Stimulated activated CD8-positive, alpha-beta memory T cell treated with anti-CD3 and anti-CD28 coated beads, Interleukin-2, amount 100 ng/mL, for 48 hours (primary cell): Measurements from ENCODE around the gene HOXA10.

Source experiments
- DNase-seq, 2 donors: peaks; one replicate each; pipeline ENCODE4 v3.0.0-alpha.2; 2020; ENCODE audit warnings: low read depth in 2 of 2

The HOXA10 gene

GRCh38 chr7:27191833-27192545 lies 17.9 kb upstream of the HOXA10 start:
- DNase-seq, result no peak

GRCh38 chr7:27191161-27191731 lies 17.1 kb upstream of the HOXA10 start:
- DNase-seq, result no peak

- DNase-seq, result no peak
These were observed 16.1 kb upstream of the HOXA10 start for GRCh38 chr7:27189997-27190748.

GRCh38 chr7:27189295-27189996 lies 15.3 kb upstream of the HOXA10 start:
- DNase-seq, result no peak

- no peak for DNase-seq
These were observed 14.5 kb upstream of the HOXA10 start for GRCh38 chr7:27188386-27189294.

GRCh38 chr7:27187475-27188385 lies 13.6 kb upstream of the HOXA10 start:
- DNase-seq, result no peak

GRCh38 chr7:27186668-27187474 lies 12.8 kb upstream of the HOXA10 start:
- DNase-seq, result no peak

GRCh38 chr7:27185854-27186667 lies 11.9 kb upstream of the HOXA10 start:
- DNase-seq, result no peak

GRCh38 chr7:27185013-27185853 lies 11.1 kb upstream of the HOXA10 start, which contains the start of gene HOXA11:
Gene HOXA11 (minus strand): TSS chr7:27185232. CDS start chr7:27185144, 88 bp downstream.
- no peak for DNase-seq

- DNase-seq, result no peak
These were observed 10.4 kb upstream of the HOXA10 start for GRCh38 chr7:27184337-27185012.

GRCh38 chr7:27183682-27184336 lies 9.7 kb upstream of the HOXA10 start:
- DNase-seq, result no peak

GRCh38 chr7:27182861-27183681 lies 9.0 kb upstream of the HOXA10 start:
- DNase-seq, result no peak

GRCh38 chr7:27182285-27182841 lies 8.2 kb upstream of the HOXA10 start:
- DNase-seq, result no peak

- DNase-seq, result no peak
These were observed 7.7 kb upstream of the HOXA10 start for GRCh38 chr7:27181795-27182275.
